ENCODE results near the gene HMGXB3.

The HMGXB3 gene

DNA sequence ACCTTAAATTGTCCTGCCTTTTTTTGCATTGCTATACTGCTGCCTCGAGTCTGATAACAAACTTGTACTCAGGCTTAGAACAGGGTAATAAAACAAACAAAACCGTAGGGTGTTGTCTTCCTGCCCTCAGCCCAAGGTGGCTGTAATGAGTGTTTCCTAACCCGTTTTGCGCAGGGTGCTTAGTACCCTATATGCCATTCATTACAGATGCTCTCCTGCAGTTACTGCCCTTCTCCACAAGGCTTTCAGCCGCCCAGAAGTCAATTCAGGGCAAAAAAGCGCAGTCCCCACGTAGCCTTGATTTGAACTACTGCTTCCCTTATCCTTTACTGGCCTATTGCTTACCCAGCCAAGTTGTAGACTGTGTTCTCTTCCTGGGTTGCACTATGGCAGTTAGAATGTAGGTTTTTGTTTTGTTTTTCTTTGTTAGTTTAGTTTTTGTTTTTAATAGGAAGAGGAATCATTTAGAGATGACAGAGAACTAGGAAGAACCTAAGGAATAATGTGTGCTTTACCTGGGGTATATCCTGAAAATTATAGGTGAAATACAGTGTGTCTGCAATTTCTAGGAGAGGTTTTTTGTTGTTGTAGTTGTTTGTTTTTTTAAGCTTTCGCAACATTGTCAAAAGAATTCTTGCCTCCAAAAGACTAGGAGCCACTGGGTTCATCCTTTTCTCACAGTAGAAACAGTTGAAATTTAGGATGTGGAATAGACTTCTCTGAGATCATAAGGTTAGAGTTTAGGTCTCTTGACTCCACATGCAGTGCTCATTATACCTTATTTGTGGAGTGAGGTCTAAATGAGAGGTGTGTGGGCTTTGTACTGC, 1.3 kb downstream of the HMGXB3 start (continued):
- TF ChIP-seq, protein P1, sequence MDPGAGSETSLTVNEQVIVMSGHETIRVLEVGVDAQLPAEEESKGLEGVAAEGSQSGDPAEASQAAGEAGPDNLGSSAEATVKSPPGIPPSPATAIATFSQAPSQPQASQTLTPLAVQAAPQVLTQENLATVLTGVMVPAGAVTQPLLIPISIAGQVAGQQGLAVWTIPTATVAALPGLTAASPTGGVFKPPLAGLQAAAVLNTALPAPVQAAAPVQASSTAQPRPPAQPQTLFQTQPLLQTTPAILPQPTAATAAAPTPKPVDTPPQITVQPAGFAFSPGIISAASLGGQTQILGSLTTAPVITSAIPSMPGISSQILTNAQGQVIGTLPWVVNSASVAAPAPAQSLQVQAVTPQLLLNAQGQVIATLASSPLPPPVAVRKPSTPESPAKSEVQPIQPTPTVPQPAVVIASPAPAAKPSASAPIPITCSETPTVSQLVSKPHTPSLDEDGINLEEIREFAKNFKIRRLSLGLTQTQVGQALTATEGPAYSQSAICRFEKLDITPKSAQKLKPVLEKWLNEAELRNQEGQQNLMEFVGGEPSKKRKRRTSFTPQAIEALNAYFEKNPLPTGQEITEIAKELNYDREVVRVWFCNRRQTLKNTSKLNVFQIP (CRISPR knock-in tag; IDR thresholded peaks at IDR 0.05; ENCODE audit: borderline replicate concordance, low read depth) = no peak
- TF ChIP-seq TCF4 (CRISPR knock-in tag; IDR thresholded peaks at IDR 0.05; ENCODE audit: borderline replicate concordance) = no peak
- TF ChIP-seq, protein P2, sequence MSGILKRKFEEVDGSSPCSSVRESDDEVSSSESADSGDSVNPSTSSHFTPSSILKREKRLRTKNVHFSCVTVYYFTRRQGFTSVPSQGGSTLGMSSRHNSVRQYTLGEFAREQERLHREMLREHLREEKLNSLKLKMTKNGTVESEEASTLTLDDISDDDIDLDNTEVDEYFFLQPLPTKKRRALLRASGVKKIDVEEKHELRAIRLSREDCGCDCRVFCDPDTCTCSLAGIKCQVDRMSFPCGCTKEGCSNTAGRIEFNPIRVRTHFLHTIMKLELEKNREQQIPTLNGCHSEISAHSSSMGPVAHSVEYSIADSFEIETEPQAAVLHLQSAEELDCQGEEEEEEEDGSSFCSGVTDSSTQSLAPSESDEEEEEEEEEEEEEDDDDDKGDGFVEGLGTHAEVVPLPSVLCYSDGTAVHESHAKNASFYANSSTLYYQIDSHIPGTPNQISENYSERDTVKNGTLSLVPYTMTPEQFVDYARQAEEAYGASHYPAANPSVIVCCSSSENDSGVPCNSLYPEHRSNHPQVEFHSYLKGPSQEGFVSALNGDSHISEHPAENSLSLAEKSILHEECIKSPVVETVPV (CRISPR knock-in tag; IDR thresholded peaks at IDR 0.05) = no peak

DNA sequence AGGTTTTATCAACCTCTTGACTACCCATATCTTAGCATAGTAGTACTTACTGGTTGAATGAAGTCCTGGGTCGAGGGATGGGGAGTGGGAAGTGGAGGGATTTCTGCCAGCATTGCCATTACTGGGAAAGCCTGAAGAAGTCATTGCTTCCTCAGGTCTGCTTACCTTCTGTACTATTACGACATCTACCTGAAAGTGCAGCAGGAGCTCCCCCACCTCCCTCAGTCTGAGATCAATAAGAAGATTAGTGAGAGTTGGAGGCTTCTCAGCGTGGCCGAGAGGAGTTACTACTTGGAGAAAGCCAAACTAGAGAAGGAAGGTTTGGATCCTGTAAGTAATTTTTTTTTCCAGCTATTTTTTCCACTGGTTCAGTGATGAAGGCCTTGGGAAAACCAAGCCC, 5.8 kb downstream of the HMGXB3 start:
- no peak for ATAC-seq
- TF ChIP-seq PPARA (CRISPR knock-in tag; IDR thresholded peaks at IDR 0.05; ENCODE audit: borderline replicate concordance) = no peak
- no peak for TF ChIP-seq TOX (CRISPR knock-in tag; IDR thresholded peaks at IDR 0.05; ENCODE audit: borderline replicate concordance)
- TF ChIP-seq TCF4 (CRISPR knock-in tag; IDR thresholded peaks at IDR 0.05; ENCODE audit: borderline replicate concordance) = no peak
- no peak for TF ChIP-seq ZFP3 (CRISPR knock-in tag; IDR thresholded peaks at IDR 0.05)
- TF ChIP-seq ISL1 (CRISPR knock-in tag; IDR thresholded peaks at IDR 0.05) = no peak
- no peak for TF ChIP-seq ARNTL (CRISPR knock-in tag; IDR thresholded peaks at IDR 0.05; ENCODE audit: borderline replicate concordance, low read depth)
- no peak for TF ChIP-seq PATZ1 (CRISPR knock-in tag; IDR thresholded peaks at IDR 0.05; ENCODE audit: borderline replicate concordance)
- TF ChIP-seq ZC3H10 (CRISPR knock-in tag; IDR thresholded peaks at IDR 0.05) = no peak
- no peak for TF ChIP-seq ZNF8 (CRISPR knock-in tag; IDR thresholded peaks at IDR 0.05)
- TF ChIP-seq, protein P3, sequence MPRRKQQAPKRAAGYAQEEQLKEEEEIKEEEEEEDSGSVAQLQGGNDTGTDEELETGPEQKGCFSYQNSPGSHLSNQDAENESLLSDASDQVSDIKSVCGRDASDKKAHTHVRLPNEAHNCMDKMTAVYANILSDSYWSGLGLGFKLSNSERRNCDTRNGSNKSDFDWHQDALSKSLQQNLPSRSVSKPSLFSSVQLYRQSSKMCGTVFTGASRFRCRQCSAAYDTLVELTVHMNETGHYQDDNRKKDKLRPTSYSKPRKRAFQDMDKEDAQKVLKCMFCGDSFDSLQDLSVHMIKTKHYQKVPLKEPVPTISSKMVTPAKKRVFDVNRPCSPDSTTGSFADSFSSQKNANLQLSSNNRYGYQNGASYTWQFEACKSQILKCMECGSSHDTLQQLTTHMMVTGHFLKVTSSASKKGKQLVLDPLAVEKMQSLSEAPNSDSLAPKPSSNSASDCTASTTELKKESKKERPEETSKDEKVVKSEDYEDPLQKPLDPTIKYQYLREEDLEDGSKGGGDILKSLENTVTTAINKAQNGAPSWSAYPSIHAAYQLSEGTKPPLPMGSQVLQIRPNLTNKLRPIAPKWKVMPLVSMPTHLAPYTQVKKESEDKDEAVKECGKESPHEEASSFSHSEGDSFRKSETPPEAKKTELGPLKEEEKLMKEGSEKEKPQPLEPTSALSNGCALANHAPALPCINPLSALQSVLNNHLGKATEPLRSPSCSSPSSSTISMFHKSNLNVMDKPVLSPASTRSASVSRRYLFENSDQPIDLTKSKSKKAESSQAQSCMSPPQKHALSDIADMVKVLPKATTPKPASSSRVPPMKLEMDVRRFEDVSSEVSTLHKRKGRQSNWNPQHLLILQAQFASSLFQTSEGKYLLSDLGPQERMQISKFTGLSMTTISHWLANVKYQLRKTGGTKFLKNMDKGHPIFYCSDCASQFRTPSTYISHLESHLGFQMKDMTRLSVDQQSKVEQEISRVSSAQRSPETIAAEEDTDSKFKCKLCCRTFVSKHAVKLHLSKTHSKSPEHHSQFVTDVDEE (CRISPR knock-in tag; IDR thresholded peaks at IDR 0.05) = no peak
- TF ChIP-seq RARB (CRISPR knock-in tag; IDR thresholded peaks at IDR 0.05) = no peak
- TF ChIP-seq SNAI2 (CRISPR knock-in tag; IDR thresholded peaks at IDR 0.05) = no peak
- TF ChIP-seq, protein P2 (CRISPR knock-in tag; IDR thresholded peaks at IDR 0.05) = no peak
- no peak for TF ChIP-seq ZNF70 (CRISPR knock-in tag; IDR thresholded peaks at IDR 0.05)
- no peak for TF ChIP-seq GLIS3 (CRISPR knock-in tag; IDR thresholded peaks at IDR 0.05)
- TF ChIP-seq BACH2 (CRISPR knock-in tag; IDR thresholded peaks at IDR 0.05; ENCODE audit: borderline replicate concordance) = no peak
- TF ChIP-seq ESRRG (CRISPR knock-in tag; IDR thresholded peaks at IDR 0.05) = no peak
- TF ChIP-seq ZFP30 (CRISPR knock-in tag; IDR thresholded peaks at IDR 0.05) = no peak
- TF ChIP-seq, protein P1 (CRISPR knock-in tag; IDR thresholded peaks at IDR 0.05; ENCODE audit: borderline replicate concordance, low read depth) = no peak
